ENCODE results near the gene TCL1B. TPM values are rescaled to one million over a fixed set of nuclear protein-coding genes. Genes with fewer than 3 reads are reported as not detected.

The TCL1B gene
- total RNA-seq, 1 experiment from 2014 or later = not detected

DNA sequence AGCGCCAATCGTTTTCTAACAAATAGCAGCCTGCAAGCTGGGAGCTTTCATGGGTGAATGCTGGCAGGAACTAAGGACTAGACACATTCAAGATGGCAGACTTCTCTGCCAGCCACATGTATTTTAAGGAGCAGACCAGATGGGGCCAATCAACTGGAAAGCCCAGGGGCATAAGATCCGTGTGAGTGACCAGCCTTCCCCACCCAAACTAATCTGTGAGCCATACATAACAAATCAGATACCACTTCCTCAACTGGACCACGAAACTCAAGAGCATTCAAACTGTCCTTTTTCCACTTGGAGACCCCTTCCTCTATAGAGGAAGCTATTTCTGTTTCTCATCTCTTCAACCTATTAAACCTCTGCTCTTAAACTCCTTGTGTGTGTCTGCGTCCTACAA is 9.7 kb downstream of the TCL1B start:
- Mint-ChIP-seq H3K27ac (ENCODE audit: low read depth, unreplicated experiment) (no peak overlapping the region), H3K27me3 (ENCODE audit: insufficient read depth, unreplicated experiment) (peaks cover 26% of the 10 kb centered on the region), H3K4me1 (ENCODE audit: insufficient read depth, unreplicated experiment) (peaks cover 19% of the 10 kb centered on the region), H3K4me3 (ENCODE audit: unreplicated experiment) (no peak overlapping the region), H3K36me3 (ENCODE audit: insufficient read depth, unreplicated experiment) (no peaks in the 10 kb centered on the region), H3K9me3 (ENCODE audit: unreplicated experiment) (no peaks in the 10 kb centered on the region)
- ChIA-PET CTCF (interaction anchor here (1.0 kb wide), 1 partner anchor 25 kb away, joined by 3 read pairs; no protein-coding TSS in a partner anchor), POLR2A (no interaction called here)
- TF ChIP-seq, protein P1, sequence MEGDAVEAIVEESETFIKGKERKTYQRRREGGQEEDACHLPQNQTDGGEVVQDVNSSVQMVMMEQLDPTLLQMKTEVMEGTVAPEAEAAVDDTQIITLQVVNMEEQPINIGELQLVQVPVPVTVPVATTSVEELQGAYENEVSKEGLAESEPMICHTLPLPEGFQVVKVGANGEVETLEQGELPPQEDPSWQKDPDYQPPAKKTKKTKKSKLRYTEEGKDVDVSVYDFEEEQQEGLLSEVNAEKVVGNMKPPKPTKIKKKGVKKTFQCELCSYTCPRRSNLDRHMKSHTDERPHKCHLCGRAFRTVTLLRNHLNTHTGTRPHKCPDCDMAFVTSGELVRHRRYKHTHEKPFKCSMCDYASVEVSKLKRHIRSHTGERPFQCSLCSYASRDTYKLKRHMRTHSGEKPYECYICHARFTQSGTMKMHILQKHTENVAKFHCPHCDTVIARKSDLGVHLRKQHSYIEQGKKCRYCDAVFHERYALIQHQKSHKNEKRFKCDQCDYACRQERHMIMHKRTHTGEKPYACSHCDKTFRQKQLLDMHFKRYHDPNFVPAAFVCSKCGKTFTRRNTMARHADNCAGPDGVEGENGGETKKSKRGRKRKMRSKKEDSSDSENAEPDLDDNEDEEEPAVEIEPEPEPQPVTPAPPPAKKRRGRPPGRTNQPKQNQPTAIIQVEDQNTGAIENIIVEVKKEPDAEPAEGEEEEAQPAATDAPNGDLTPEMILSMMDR (IDR thresholded peaks at IDR 0.05; ENCODE audit: unreplicated experiment) = no peak
- no peak for DNase-seq (ENCODE audit: unreplicated experiment)
- BruUV-seq (replicated peaks) = no TSS peak
- intact Hi-C loops (cut with micrococcal nuclease) = no loop called here

DNA sequence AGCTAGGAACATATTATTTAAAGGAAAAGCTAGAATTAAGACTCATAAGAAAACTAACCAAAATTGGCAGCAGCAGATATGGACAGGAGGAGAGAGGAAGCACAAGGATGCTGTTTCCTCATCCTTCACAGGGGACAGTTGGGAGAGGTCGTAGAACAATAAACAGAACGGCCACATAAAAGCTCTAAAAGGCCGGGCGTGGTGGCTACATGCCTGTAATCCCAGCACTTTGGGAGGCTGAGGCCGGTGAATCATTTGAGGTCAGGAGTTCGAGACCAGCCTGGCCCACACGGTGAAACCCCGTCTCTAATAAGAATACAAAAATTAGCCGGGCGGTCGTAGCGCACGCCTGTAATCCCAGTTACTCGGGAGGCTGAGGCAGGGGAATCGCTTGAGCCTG is 10.5 kb downstream of the TCL1B start:
- H3K4me3 Mint-ChIP-seq (ENCODE audit: unreplicated experiment) = no peak overlapping the region
- POLR2A ChIA-PET = no interaction called here
- intact Hi-C loops (cut with micrococcal nuclease) = no loop called here
- H3K36me3 Mint-ChIP-seq (ENCODE audit: insufficient read depth, unreplicated experiment) = no peaks in the 10 kb centered on the region
- CTCF ChIA-PET = interaction anchor here (0.6 kb wide), 1 partner anchor 1030 kb away, joined by 3 read pairs; no protein-coding TSS in a partner anchor
- no TSS peak for BruUV-seq (replicated peaks)
- no peaks in the 10 kb centered on the region for H3K9me3 Mint-ChIP-seq (ENCODE audit: unreplicated experiment)
- no peak for DNase-seq (ENCODE audit: unreplicated experiment)
- H3K4me1 Mint-ChIP-seq (ENCODE audit: insufficient read depth, unreplicated experiment) = peaks cover 21% of the 10 kb centered on the region
- H3K27ac Mint-ChIP-seq (ENCODE audit: low read depth, unreplicated experiment) = no peak overlapping the region
- TF ChIP-seq, protein P1 (IDR thresholded peaks at IDR 0.05; ENCODE audit: unreplicated experiment) = no peak
- H3K27me3 Mint-ChIP-seq (ENCODE audit: insufficient read depth, unreplicated experiment) = peaks cover 30% of the 10 kb centered on the region

DNA sequence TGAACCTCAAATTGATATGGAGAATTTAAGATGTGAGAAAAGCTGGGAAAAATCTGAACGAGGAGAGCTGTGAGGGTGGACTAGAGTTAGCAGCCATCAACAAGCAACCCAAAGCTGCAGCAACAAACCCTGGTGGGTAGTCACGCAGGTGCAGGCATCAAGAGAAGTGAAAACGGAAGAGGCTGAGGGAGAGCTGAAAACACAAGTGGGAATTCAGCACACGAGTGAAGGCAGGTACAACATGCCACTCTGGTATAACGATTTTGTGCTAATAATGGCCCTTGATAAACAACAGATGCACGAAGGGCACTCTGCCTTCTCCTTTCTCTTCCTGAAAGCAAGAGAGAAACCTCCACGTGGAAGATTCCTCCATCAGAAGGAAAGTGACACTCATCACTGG is 11.5 kb downstream of the TCL1B start:
- POLR2A ChIA-PET = no interaction called here
- TF ChIP-seq, protein P1 (IDR thresholded peaks at IDR 0.05; ENCODE audit: unreplicated experiment) = no peak
- intact Hi-C loops (cut with micrococcal nuclease) = no loop called here
- Mint-ChIP-seq H3K4me1 (ENCODE audit: insufficient read depth, unreplicated experiment) (peaks cover 22% of the 10 kb centered on the region), H3K4me3 (ENCODE audit: unreplicated experiment) (no peak overlapping the region), H3K27me3 (ENCODE audit: insufficient read depth, unreplicated experiment) (peaks cover 38% of the 10 kb centered on the region), H3K27ac (ENCODE audit: low read depth, unreplicated experiment) (no peak overlapping the region), H3K9me3 (ENCODE audit: unreplicated experiment) (no peaks in the 10 kb centered on the region), H3K36me3 (ENCODE audit: insufficient read depth, unreplicated experiment) (no peaks in the 10 kb centered on the region)
- BruUV-seq (replicated peaks) = no TSS peak
- CTCF ChIA-PET = no interaction called here
- DNase-seq (ENCODE audit: unreplicated experiment) = no peak

DNA sequence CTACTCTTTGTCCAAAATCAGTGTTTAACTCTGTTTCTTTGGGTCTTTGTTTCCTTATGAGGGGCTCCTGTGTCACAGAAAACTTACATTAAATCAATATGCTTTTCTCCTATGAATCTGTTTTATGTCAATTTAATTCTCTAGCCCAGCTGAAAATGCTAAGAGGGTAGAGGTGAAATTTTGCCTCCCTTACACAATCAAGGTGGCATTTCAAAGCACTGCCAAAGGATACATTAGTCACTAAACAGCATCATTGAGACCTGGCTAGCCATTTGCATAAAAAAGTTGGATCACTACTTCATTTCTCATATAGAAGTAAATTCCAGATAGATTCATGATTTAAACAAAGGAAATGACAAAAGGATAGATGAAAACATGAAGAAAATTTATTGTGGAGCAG is 12.1 kb downstream of the TCL1B start:
- BruUV-seq (replicated peaks) = no TSS peak
- peaks cover 18% of the 10 kb centered on the region for H3K4me1 Mint-ChIP-seq (ENCODE audit: insufficient read depth, unreplicated experiment)
- intact Hi-C loops (cut with micrococcal nuclease) = no loop called here
- H3K36me3 Mint-ChIP-seq (ENCODE audit: insufficient read depth, unreplicated experiment) = no peaks in the 10 kb centered on the region
- TF ChIP-seq, protein P1 (IDR thresholded peaks at IDR 0.05; ENCODE audit: unreplicated experiment) = no peak
- CTCF ChIA-PET = no interaction called here
- H3K9me3 Mint-ChIP-seq (ENCODE audit: unreplicated experiment) = no peaks in the 10 kb centered on the region
- peaks cover 44% of the 10 kb centered on the region for H3K27me3 Mint-ChIP-seq (ENCODE audit: insufficient read depth, unreplicated experiment)
- POLR2A ChIA-PET = no interaction called here
- DNase-seq (ENCODE audit: unreplicated experiment) = peak; percentile 19
- H3K27ac Mint-ChIP-seq (ENCODE audit: low read depth, unreplicated experiment) = no peak overlapping the region
- H3K4me3 Mint-ChIP-seq (ENCODE audit: unreplicated experiment) = no peak overlapping the region

All from MCF 10A (cell line).